IPS-NIHi11 (cell line): ENCODE measurements around the gene TNP1.

Experiments used
- DNase-seq: peaks from one replicate; pipeline ENCODE4 v3.0.0; 2012; ENCODE audit warnings: mixed read lengths, low spot score

TNP1 gene, protein sequence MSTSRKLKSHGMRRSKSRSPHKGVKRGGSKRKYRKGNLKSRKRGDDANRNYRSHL

DNA sequence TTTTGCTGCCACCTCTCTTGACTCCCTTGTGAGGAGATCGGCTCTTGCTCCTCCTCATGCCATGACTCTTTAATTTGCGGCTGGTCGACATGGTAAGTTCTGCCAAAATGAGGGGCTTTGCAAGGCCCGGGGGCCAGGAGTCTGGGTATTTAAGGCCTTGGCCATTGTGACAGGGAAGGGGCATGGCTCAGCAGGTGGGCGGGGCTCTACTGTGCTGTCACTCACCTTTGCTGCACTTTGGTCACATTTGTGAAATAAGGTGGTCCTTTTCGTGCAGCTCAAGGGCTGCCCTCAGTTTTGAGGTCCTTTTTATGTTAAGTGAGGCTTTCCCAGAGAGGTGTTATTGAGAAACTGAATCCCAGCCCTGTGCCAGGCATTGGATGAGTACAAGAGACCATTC, at the start of gene TNP1:
TSS of gene TNP1 (minus strand) at position 121 of the 400 bp plus-strand sequence. CDS start at position 91, 30 bp downstream.
- no peak for DNase-seq

DNA sequence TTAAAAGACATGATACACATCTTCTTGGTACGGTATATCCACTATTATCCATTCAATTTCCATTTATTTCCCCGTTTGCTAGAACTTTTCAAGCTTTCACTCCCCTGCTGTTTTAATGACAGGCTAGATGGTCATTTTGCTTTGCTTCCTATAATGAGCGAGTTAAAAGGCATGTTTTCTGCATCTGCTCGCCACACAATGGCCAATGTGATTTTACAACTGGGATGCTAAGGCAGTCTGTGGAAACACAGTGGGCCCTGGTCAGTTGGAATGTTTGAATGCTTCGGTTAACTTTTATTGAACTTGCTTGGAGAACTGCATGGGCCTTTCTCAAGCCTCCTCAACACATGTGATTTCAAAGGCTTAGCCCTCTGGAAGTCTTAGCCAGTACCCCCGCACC, 48.4 kb upstream of the TNP1 start:
- DNase-seq: no peak

GRCh38 chr2:216905649-216906329, 45.9 kb upstream of the TNP1 start:
- DNase-seq: no peak

DNA sequence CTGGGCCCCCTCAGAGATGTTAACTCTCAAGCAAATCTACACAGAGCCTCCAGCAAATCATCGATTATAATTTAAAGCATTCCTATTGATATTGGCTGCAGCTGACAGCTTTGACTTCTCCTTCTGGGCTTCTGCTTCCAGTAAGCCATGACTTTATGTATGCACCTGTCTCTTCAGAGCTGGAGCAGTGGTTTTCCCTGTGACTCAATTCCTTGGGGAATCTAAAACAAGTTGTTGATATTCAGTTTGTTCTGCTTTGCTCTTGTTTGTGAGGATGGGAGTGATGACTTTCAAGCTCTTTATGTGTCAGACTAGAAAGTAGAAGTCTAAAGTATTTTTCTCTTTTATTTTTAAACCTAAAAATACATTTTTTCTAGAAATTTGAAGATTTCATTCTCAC, 45.1 kb upstream of the TNP1 start:
- DNase-seq: no peak

DNA sequence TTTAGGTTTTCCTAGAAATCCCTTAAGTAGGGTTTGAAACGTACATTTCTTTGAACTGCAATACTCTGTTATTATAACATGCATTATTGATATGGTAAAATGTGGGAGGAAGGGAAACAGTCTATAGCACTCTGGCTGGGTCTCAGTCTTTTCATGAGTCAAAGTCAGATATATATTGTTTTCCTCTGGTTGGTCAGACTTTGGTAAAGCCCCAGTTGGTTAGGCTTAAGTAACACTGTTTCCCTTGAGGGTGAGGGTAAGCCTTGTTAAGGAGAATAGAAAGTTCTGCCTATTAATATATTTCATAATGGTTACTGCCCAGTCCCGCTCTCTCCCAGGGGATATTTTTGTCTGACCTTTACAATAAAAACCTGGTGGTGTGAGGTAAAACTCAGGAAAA, 44.7 kb upstream of the TNP1 start:
- DNase-seq: no peak

DNA sequence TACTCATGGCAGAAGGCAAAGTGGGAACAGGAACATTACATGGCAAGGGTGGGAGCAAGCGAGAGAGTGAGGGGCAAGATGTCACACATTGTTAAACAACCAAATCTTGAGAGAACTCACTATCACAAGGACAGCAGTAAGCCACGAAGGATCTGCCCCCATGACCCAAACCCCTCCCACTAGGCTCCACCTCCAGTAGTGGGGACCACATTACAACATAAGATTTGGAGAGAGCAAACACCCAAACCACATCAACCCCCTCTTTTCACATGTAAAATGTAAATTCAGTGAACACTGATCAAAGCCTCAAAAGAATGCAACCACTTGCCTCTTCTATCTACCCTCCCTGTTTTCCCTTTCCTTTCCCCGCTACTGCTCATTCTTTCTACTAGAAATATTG, 43.6 kb upstream of the TNP1 start:
- DNase-seq: no peak

DNA sequence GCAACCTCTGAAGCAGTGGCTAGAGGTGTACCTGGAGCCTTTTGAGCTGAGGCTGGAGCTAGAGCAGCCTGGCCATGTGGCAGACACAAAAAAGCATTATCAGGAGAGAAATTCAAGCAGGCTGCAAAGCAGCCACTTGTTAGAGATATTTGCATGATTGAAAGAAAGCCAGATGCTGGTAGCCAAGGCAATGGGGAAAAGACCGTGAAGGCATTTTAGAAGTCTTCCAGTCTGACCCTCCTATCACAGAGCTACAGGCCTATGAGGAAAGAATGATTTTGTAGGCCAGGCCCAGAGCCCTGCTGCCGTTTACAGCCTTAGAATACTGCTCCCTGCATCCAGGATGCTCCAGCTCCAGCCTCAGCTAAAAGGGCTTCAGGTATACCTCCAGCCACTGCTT, 41.4 kb upstream of the TNP1 start:
- DNase-seq: no peak

DNA sequence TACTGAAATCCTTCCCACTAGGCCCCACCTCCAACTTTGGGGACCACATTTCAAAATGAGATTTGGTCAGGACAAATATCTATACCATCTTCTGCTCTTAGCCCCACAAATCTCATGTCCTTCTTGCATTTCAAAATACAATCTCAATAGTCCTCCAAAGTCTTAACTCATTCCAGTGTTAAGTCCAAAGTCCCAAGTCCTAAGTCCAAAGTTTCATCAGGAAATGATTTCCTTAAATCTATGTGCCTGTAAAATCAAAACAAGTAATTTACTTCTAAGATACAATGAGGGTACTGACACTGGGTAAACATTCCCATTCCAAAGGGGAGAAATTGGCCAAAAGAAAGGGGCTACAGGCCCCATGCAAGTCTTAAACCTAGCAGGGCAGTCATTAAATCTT, 40.5 kb upstream of the TNP1 start:
- DNase-seq: no peak

DNA sequence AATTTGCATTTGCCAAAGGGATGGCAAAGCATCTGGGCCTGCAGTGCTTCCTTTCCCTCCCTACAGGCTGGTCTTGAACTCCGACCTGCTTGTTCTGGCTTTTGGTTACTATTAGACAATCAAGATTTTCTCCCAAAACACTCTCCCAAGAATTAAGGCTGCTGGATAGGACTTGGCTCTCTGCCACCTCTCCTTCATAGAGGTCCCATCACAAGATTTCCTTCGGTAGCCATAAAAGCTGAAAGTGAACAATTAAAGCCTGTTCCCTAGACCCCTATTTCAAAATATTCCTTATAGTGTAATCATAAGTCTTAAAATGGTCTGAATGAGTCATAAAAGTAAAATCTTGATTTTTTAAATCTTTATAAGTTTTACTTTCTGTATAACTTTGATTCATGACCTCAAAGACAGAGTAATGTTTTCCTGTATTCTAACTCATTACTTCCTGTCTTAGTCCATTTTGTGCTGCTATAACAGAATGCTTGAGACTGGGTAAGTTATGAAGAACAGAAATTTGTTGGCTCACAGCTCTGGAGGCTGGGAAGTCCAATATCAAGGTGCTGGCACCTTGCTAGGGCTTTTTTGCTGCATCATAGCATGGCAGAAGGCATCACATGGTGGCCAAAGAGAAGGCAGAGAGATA, 37.8 kb upstream of the TNP1 start:
- DNase-seq: no peak

DNA sequence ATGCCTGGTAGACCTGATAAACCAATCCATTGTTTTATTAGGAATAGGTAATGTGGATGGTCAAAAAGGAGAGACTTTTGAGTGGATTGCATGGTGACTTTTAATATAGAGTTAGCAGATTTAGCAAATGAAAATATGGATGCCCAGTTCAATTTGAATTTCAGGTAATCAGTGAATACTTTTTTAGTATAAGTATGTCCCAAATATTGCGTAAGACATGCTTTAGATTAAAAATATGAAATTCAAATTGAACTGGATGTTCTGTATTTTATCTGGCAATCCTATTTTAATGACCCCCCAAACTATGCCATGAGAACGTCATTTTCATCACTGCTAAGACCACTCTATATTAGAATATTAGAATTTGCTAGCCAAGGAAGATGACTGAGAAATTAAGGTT, 30.3 kb upstream of the TNP1 start:
- DNase-seq: no peak

DNA sequence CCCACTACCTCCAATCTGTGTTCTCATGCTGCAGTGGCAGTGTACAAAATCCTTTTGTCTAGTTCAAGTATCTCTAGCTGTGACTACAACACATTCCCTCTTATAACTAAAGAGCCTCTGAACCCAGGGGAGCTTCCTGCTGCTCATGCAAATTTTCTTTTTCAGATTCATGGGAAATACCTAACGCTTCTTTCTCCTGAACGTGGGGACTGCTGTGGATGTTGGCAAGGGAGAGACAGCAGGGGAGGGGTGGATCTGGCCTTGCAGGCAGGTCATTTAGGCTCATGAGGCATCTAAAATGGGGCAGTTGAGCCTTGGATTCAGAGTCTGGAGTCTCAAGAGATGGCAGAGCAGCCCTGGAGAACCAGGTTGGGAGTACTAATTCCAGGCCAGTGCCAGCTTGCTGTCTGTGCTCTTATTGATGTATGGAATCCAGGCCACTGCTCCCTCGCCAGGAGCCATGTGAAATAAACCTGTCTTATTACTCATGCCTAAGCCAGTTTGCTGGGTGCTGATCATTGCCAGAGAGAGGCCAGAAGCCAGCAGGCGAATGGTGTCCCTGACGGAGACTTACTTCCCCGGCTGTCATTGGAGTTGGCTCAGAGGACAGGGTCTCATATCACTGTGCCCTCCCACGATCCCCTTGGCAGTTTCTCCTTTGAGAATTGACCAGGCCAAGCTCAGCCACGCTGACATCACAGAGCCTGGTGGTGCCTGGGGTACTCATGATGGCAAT, 29.2 kb upstream of the TNP1 start:
- DNase-seq: no peak

GRCh38 chr2:216888081-216888480, 28.2 kb upstream of the TNP1 start:
- no peak for DNase-seq

- DNase-seq: no peak
Measured at GRCh38 chr2:216887138-216887537, 27.3 kb upstream of the TNP1 start.

GRCh38 chr2:216885117-216885553, 25.3 kb upstream of the TNP1 start:
- DNase-seq: no peak

- DNase-seq: no peak
Measured at GRCh38 chr2:216884347-216884746, 24.5 kb upstream of the TNP1 start.

- no peak for DNase-seq
Measured at GRCh38 chr2:216882876-216883275, 23.0 kb upstream of the TNP1 start.

DNA sequence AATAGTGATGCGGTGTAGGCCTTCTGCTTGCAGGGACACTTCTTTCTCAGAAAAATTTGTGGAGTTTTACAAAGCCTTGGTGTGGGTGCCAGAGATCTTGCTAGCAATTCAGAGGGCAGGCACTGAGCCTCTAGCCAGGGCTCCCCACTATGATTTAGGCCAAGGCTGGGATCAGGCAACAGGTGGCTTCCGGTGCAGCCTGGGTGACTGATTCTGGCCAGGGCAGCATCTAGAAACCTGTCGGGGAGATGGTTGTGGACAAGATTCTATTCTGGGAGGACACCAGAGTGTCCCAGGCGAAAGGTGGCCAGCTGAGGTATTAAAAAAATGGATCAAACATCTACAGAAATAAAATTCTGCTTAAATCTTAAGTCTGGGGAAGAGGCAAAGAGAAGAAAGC, 21.5 kb upstream of the TNP1 start:
- DNase-seq: no peak

- DNase-seq: no peak
Measured at GRCh38 chr2:216880509-216881184, 20.8 kb upstream of the TNP1 start.

- DNase-seq: no peak
Measured at GRCh38 chr2:216879727-216880508, 20.1 kb upstream of the TNP1 start.

- DNase-seq: no peak
Measured at GRCh38 chr2:216878072-216878471, 18.2 kb upstream of the TNP1 start.

DNA sequence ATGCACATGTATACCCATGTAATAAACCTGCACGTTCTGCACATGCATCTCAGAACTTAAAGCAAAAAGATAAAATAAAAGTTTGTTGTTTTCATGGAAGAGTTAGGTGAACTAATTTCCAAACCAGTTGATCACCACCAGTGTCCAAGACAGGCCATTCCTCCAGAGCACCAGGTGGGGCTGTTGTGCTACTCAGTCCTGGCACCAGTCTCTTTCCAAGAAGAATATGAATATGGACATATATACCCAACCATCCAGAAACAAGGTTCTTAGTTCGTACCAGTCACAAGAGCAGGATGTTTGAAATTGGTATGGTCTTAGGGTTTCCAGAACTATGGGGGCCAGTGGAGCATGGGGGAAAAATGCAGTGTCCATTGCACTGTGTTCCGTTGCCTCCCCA, 17.2 kb upstream of the TNP1 start:
- DNase-seq: no peak

DNA sequence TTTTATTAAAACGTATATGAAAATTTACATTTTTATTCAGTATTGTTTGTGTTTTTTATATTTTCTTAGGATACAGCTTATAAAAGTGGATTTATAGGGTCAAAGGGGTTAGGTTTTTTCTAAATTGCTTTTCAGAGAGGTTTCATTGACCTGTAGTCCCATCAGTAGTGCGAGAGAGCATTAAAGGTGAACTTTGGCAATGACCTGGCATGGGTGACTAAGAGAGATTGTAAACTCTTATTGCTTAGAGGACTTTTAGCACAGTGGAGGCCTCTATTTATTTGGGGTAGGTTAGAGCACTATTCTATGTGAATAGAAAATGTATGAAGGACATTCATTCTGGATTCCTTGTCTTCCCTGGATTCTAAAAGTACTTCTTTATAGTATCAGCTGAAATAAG, 16.0 kb upstream of the TNP1 start:
- DNase-seq: no peak
